ENCODE measurements around the gene LEPR. TPM values are rescaled to one million over a fixed set of nuclear protein-coding genes. Genes with fewer than 3 reads are reported as not detected.
"Not testable (repeated sequence)": the region's sequence is repeated elsewhere in the genome, so short reads cannot be mapped to it uniquely, and the experiment has no call there.

Gene LEPR
- total RNA-seq, 1 experiment from 2014 or later, result 0.16 TPM

DNA sequence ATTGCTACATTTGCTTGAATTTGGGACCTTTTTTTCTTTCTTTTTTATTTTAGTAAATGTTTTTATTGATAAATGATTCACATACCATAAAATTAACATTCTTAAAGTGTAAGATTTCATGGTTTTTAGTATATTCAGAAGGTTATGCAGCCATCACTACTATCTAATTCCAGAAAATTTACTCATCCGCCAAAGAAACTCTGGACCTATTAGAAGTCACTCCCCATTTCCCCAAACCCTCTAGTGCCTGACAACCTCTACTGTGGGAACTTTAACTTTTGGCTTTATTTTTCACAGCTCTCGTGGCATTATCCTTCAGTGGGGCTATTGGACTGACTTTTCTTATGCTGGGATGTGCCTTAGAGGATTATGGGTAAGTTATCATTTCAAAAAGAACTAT is 4.5 kb downstream of the LEPR start:
- in situ Hi-C loops (cut with HindIII; ENCODE audit: low pct_unique_long_range_greater_than_20kb, low sequenced_read_pairs), result no loop called here
- no peak for DNase-seq (ENCODE audit: low read depth, low spot score)

DNA sequence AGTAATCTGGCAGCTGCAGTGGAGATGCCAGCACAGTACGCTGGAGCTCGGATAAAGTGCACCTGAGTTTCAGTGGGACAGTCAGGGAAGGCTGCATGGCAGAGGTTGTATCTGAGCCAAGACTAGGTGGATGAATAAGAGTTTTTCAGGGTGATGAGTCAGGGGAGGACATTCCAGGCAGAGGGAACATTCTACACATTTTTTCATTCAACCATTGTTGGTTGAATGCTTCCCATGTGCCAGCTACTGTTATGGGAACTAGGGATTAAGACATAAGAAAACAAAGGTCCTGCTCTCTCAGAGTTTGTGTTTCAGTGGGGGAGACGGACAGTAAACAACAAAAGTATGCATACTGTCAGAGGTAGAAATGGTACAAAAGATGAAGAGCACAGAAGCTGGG is 5.2 kb downstream of the LEPR start:
- DNase-seq (ENCODE audit: low read depth, low spot score), result no peak

DNA sequence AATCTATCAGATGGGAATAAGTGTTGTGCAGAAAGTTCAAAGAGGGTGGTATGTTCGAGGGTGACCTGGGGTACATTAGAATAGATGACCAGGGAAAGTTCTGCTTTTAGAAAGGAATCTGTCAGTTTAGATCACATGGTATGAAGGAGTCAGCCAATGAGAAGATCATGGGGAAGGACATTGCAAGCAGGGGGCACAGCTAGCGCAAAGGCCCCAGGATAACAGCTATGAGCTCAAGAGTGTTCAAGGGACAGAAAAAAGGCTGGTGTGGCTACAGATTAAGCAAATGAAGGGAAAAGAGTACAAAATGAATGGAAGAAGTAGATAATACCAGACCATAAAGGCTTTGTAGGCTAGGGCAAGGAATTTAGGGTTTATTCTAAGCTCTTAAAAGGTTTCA is 8.6 kb downstream of the LEPR start:
- DNase-seq (ENCODE audit: low read depth, low spot score), result no peak
- in situ Hi-C loops (cut with HindIII; ENCODE audit: low pct_unique_long_range_greater_than_20kb, low sequenced_read_pairs), result no loop called here

More for the DNA sequence above, 5.2 kb downstream of the LEPR start:
- in situ Hi-C loops (cut with HindIII; ENCODE audit: low pct_unique_long_range_greater_than_20kb, low sequenced_read_pairs), result no loop called here

DNA sequence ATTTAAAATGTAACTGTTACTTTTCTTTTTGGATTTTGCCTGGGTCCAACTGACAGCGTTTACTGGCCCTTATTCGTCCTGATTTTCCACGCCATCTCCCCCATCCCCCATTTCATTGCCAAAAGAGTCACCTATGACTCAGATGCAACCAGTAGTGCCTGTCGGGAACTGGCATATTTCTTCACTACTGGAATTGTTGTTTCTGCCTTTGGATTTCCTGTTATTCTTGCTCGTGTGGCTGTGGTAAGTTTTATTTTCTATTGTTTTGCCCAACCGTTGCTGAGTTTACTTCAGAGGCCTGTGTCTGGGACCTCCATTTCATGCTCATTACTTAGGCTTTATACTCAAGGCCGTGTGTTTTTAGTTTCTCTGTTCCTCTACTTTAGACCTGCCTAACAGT is 9.3 kb downstream of the LEPR start:
- in situ Hi-C loops (cut with HindIII; ENCODE audit: low pct_unique_long_range_greater_than_20kb, low sequenced_read_pairs), result no loop called here

DNA sequence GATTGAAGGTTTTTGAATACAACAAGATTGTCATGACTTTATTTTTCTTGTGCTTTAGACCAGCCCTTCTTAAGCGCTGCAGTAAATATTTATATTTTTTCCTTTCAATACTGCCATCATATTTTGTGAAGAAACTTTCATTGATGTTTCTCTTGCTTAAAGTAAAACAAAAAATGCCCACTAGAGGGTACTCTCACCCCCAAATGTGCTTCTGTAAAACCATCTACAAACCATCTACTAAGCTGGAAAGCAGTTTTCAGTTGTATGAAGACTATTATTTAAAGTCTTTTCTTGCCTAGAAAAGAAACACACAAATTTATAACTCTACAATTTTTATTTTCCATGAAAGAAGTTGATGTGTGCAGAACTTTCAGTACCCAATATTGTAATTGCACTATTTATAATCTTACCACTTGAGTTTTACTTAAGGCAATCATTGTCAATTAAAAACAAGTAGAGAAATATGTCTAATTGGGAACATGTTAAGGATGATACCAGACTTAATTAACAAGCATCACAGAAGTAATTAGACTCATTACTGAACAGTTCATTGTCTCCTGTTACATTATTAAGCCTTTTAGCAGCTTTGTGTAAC is 10.7 kb downstream of the LEPR start:
- in situ Hi-C loops (cut with HindIII; ENCODE audit: low pct_unique_long_range_greater_than_20kb, low sequenced_read_pairs), result no loop called here
- DNase-seq (ENCODE audit: low read depth, low spot score), result peak; percentile 52

More for the DNA sequence above, 9.3 kb downstream of the LEPR start:
- DNase-seq (ENCODE audit: low read depth, low spot score), result no peak

DNA sequence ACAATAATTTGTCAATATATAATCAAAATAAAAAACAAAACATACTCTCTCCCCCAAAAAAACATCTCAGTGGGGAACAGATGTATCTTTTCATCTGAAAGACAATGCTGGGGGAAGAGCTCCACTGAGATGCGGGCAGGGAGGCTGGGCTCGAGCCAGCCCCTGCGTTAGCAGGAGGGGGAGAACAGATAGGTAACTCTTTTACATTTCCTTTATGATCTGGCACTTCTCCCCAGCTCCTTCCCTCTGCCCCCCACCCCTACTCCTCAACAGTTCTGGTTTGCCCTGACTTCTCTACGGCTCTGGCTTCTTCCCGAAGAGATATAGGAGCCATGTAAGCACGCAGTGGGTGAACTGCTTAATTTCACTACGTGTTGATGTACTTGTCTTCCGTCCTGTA is 12.4 kb downstream of the LEPR start:
- in situ Hi-C loops (cut with HindIII; ENCODE audit: low pct_unique_long_range_greater_than_20kb, low sequenced_read_pairs), result no loop called here
- no peak for DNase-seq (ENCODE audit: low read depth, low spot score)

DNA sequence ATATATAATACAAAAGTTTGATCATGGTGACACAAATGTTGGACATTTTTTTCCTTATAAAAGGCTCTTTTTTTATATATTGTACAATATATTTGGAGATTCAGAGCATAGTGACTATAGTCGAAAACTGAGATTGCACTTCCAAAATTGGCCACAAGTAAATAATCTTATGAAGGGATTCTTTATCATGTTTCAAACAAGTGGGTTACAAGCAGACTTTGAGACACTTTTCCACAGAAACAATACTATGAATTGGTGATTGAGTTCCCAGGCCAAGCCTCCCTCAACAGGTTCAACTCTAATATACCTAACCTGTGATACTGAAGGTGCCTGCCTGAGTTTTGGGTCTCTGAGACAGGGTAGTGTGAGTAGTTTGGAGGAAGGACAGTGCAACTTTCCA is 13.8 kb downstream of the LEPR start:
- in situ Hi-C loops (cut with HindIII; ENCODE audit: low pct_unique_long_range_greater_than_20kb, low sequenced_read_pairs), result no loop called here
- peak; percentile 20 for DNase-seq (ENCODE audit: low read depth, low spot score)

DNA sequence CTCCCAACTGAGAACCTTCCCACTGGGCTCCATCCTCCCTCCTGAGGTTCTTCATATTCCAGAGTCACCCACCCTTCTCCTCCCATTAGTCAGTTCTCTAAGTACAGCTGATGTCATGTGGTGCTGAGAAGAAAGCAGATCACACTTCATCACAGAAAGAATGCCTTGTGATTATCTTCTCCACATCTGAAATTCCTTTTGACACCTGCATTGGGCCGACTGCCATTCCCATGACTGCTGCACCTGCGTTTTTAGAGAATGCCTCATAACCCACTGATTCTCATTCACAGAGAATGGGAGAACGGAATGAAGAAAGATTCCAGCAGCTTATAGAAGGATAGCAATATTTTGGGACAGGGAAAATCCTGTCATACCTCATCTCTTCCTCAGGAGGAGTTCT is 14.3 kb downstream of the LEPR start:
- DNase-seq (ENCODE audit: low read depth, low spot score), result no peak
- in situ Hi-C loops (cut with HindIII; ENCODE audit: low pct_unique_long_range_greater_than_20kb, low sequenced_read_pairs), result no loop called here

DNA sequence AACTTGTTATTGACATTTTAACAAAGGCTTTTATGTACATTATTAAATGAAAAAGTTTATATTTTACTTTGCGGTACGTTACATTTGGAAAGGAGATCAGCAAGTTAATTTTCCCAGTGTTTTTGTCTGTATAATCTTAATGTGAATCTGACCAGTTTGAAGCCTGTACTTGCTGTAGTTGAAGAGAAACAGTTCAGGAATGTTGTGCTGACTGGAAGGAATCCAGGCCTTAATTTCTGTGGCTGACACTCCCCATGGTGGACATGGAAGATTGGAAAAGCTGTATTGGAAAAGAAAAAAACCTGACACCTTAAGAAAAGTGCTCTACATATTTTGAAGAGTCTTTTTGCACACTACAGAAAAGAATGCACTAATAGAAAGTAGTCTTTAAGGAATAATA is 15.5 kb downstream of the LEPR start:
- in situ Hi-C loops (cut with HindIII; ENCODE audit: low pct_unique_long_range_greater_than_20kb, low sequenced_read_pairs), result no loop called here
- DNase-seq (ENCODE audit: low read depth, low spot score), result no peak

DNA sequence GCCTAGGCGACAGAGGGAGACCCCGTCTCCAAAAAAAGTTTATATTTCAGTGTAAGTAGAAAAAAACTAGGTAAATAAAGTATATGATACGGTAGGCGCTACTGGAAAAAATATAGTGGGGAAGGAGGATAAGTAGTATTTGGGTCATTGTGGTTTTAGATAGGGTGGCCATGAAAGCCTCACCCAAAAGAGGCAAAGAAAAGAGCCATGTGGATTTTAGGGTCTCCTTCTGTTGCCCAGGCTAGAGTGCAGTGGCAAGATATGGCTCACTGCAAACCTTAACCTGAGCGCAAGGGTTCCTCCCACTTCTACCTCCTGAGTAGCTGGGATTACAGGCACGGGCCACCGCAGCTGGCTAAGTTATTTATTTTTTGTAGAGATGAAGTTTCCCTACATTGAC is 17.1 kb downstream of the LEPR start:
- no peak for DNase-seq (ENCODE audit: low read depth, low spot score)
- in situ Hi-C loops (cut with HindIII; ENCODE audit: low pct_unique_long_range_greater_than_20kb, low sequenced_read_pairs), result no loop called here

DNA sequence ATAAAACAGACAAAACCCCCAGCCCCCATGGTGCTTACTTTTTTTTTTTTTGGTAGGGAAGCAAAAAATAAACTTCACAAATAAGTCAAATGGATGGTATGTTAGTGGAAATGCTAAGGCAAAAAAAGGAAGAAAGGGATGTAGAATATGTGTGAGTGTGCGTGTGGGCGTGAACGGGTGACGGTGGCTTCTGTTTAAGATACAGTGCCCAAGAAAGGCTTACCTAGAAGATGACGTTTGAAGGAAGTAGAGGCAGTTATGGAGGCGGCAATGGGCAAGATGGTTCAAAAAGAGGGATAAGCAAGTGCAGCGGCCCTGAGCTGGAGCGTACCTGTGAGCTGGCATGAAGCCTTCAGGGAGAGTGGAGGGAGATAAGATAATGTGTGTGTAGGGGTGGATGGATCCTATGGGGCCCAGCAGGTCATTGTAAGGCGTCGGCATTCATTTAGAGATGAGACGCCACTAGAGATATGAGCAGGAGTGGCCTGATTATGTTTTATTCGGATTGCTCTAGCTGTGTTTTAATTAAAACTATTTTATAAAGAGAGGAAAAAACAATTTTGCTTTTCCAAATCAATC is 19.9 kb downstream of the LEPR start:
- no peak for DNase-seq (ENCODE audit: low read depth, low spot score)
- in situ Hi-C loops (cut with HindIII; ENCODE audit: low pct_unique_long_range_greater_than_20kb, low sequenced_read_pairs), result no loop called here

DNA sequence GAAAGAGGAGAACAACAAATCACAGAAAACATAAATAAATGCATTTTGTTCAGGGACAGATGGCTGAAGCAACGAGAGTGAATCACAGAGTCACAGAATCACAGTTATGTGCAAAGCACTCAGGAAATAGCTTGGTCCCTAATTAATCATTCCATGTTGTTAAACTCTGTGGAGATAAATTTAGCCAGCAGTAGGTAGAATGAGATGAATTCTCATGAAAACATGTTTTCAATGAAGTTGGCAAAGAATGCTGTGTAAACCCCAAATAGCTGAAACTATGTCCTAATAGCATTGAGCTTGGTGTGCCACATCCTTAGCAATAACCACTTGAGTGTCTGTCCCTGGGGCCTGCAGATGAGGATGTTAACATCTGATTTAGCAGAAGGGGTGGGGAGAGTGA is 20.4 kb downstream of the LEPR start:
- DNase-seq (ENCODE audit: low read depth, low spot score), result no peak
- in situ Hi-C loops (cut with HindIII; ENCODE audit: low pct_unique_long_range_greater_than_20kb, low sequenced_read_pairs), result no loop called here

DNA sequence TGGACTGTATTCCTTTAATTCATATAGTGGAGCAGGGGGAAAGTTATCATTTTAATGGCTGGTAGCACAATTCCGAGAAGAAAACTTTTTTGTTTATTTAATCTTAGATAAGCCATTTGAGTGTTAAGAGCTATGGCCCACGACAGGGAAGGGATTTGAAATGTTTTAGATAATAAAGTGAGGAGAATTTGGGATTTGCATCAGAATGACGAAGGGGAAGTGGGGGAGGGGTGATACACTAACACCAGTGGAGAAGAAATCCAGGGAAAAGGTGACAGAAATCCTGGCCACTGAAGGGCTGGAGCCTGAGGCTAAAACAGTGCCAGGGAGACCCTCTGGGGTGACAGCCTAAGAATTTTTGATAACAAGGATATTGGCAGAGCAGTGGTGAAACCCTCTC is 21.0 kb downstream of the LEPR start:
- DNase-seq (ENCODE audit: low read depth, low spot score), result no peak
- in situ Hi-C loops (cut with HindIII; ENCODE audit: low pct_unique_long_range_greater_than_20kb, low sequenced_read_pairs), result no loop called here

DNA sequence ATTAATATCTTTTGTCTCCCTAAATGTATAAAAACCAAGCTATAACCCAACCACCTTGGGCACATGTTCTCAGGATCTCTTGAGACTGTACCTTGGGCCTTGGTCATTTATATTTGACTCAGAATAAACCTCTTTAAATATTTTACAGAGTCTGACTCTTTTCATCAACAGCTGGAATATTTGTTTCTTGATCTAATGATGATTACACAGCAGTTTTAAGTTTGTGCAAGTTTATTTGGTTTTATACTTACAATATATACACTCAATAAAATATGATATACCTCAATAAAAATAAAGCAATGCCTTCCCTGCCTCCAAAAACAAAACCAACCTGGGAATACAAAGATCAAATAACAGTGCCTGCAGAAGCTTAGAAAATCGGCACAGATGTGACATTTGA is 22.0 kb downstream of the LEPR start:
- in situ Hi-C loops (cut with HindIII; ENCODE audit: low pct_unique_long_range_greater_than_20kb, low sequenced_read_pairs), result no loop called here
- no peak for DNase-seq (ENCODE audit: low read depth, low spot score)

DNA sequence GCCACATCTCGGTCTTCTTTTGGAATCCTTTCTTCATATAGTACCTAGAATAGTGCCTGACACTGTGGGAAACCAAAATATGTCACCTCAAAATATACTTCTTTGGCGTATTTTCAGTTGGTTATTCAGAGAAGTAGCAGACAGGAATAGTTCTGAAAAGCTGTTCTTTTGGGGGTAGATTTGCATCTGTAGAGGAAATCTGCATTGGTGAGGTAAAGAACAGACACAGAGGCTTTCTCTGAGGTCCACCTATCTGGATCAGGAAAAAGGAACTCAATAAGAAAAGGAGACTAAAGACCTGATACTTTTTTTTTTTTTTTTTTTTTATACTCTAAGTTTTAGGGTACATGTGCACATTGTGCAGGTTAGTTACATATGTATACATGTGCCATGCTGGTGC is 23.2 kb downstream of the LEPR start:
- in situ Hi-C loops (cut with HindIII; ENCODE audit: low pct_unique_long_range_greater_than_20kb, low sequenced_read_pairs), result no loop called here
- no peak for DNase-seq (ENCODE audit: low read depth, low spot score)

DNA sequence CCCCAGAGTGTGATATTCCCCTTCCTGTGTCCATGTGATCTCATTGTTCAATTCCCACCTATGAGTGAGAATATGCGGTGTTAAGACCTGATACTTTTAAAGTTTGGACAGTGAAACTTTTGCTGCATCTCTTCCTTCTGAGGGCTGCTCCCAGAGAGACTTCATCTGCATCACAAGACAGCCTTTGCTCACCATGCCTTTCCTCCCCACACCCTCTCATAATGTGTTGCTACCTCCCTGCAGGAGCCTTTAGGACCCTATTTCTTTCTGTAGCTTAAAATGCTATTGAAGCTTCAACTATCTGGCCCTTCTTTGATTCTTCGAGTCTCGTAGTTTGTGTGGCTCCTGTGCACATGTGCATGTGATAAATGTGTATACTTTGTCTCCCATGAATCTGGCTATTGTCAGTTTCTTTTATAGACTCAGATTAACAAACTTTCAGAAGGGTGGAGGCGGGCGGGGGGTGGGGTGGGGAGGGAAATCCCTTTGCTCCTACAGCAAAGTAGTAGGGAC is 23.7 kb downstream of the LEPR start:
- in situ Hi-C loops (cut with HindIII; ENCODE audit: low pct_unique_long_range_greater_than_20kb, low sequenced_read_pairs), result no loop called here

DNA sequence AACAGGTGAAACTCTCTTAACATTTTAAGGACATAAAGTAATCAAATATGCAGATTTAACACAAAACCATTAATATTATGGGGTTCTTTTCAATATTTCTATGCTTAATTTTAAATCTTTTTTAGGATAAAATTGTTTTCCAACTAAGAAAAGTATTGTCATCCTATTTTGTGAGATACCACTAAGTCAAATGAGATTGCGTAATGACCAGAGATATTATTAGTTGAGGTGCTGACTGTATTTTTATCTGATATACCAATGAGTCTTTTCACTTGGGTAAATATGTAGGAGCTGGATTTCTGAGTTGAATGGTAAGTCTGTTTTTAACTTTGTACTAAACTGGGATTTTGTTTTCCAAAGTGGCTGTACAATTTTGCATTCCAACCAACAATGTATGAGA is 25.4 kb downstream of the LEPR start:
- in situ Hi-C loops (cut with HindIII; ENCODE audit: low pct_unique_long_range_greater_than_20kb, low sequenced_read_pairs), result no loop called here
- no peak for DNase-seq (ENCODE audit: low read depth, low spot score)

More for the DNA sequence above, 23.7 kb downstream of the LEPR start:
- DNase-seq (ENCODE audit: low read depth, low spot score), result no peak

DNA sequence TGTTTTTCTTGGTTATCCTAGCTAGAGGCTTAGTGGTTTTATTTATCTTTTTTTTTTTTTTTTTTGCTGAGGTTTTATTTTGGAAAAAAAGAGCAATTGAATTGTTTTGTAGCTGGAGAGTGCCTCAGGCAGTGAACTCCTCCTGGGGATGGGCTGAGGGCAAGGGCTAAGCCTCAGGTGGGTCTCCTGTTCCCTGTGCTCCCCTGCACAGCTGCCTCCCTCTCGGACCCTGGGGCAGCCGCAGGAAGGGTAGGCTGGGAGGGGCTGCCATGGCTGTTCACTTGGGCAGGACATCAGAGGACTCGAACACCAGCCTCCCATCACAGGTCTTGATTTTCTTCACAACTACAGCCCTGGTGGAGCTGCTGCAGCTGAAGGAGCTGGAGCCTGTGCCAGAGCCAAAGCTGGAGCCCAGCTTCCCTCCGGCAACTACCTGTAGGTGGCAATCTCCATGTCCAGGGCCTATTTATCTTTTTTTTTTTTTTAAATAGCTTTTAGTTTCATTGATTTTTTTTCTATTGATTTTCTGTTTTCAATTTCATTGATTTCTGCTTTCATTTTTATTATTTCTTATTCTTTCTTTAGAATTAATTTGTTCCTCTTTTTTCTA is 28.9 kb downstream of the LEPR start:
- in situ Hi-C loops (cut with HindIII; ENCODE audit: low pct_unique_long_range_greater_than_20kb, low sequenced_read_pairs), result no loop called here

DNA sequence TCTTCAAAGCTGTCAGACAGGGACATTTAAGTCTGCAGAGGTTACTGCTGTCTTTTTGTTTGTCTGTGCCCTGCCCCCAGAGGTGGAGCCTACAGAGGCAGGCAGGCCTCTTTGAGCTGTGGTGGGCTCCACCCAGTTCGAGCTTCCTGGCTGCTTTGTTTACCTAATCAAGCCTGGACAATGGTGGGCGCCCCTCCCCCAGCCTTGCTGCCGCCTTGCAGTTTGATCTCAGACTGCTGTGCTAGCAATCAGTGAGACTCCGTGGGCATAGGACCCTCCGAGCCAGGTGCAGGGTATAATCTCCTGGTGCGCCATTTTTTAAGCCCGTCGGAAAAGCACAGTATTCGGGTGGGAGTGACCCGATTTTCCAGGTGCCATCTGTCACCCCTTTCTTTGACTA is 35.2 kb downstream of the LEPR start:
- in situ Hi-C loops (cut with HindIII; ENCODE audit: low pct_unique_long_range_greater_than_20kb, low sequenced_read_pairs); DNase-seq (ENCODE audit: low read depth, low spot score): not testable (repeated sequence)

More for the DNA sequence above, 28.9 kb downstream of the LEPR start:
- no peak for DNase-seq (ENCODE audit: low read depth, low spot score)
